HEK293 (cell line): Measurements from ENCODE around the gene CADPS2.

Experiments used
- CTCF ChIA-PET: fragments of 350-600 bp; formaldehyde crosslinking; extraction: SDS; loops from one replicate; lab custom pipeline; 2021; ENCODE audit warnings: antibody characterized with exemption; lab: Yijun Ruan, JAX
- POLR2A ChIA-PET: fragments of 300-600 bp; formaldehyde crosslinking; extraction: SDS; loops from one replicate; lab custom pipeline; 2020; ENCODE audit warnings: antibody characterized with exemption, inconsistent platforms; lab: Yijun Ruan, JAX
- H3K27ac ChIP-seq: fragments of 200-500 bp; sonication (Bioruptor generic); 2 replicates; pipeline ENCODE4 v1.5.1; 2014; ENCODE audit warnings: low read depth, low read length, control low read depth, inconsistent platforms; ENCODE audit errors: extremely low read depth
- H3K36me3 ChIP-seq, 2 experiments: fragments of 200-500 bp in 1 of 2; sonication (Bioruptor generic) in 1 of 2; 1 replicate in 1 of 2; 2 replicates in 1 of 2; pipeline ENCODE4 v1.5.1; 2014 to 2017; ENCODE audit warnings: inconsistent platforms in 2 of 2, low read length in 2 of 2; ENCODE audit not compliant: control insufficient read depth in 2 of 2, insufficient read depth in 1 of 2
- H3K4me1 ChIP-seq: fragments of 200-500 bp; sonication (Bioruptor generic); 2 replicates; pipeline ENCODE4 v1.5.1; 2014; ENCODE audit warnings: mild to moderate bottlenecking, low read length, inconsistent platforms; ENCODE audit not compliant: control insufficient read depth, insufficient read depth
- H3K4me3 ChIP-seq: 2 replicates; pipeline ENCODE4 v1.5.1; 2011; ENCODE audit warnings: low read depth, mild to moderate bottlenecking, control low read depth, low read length, moderate library complexity
- H3K9me3 ChIP-seq: fragments of 200-500 bp; sonication (Bioruptor generic); 2 replicates; pipeline ENCODE4 v1.5.1; 2014; ENCODE audit warnings: low read depth, low read length, inconsistent platforms; ENCODE audit not compliant: control insufficient read depth, insufficient read depth
- IKZF3 ChIP-seq: fragments of 450-650 bp; IDR thresholded peaks from 2 replicates; pipeline ENCODE4 v1.5.0; 2018; ENCODE audit warnings: missing biosample characterization, mild to moderate bottlenecking, missing genetic modification characterization, moderate library complexity
- KLF10 ChIP-seq: fragments of 450-650 bp; IDR thresholded peaks from 2 replicates; pipeline ENCODE4 v1.5.1; 2018; ENCODE audit warnings: missing biosample characterization, mild to moderate bottlenecking, missing genetic modification characterization
- MEIS1 ChIP-seq: sonication (generic); formaldehyde crosslinking; IDR thresholded peaks from 2 replicates; pipeline ENCODE4 v1.8.1; 2022; ENCODE audit warnings: missing genetic modification reagents, mild to moderate bottlenecking, borderline replicate concordance
- SCRT2 ChIP-seq: fragments of 450-650 bp; formaldehyde crosslinking; IDR thresholded peaks from 2 replicates; pipeline ENCODE4 v1.5.1; 2016; ENCODE audit warnings: missing biosample characterization, missing genetic modification characterization
- SETDB1 ChIP-seq: IDR thresholded peaks from one replicate; pipeline ENCODE4 v1.6.1; 2017; ENCODE audit warnings: mild to moderate bottlenecking, low read length, moderate library complexity, mixed read lengths; ENCODE audit not compliant: insufficient read length
- YY1 ChIP-seq: fragments of 450-650 bp; formaldehyde crosslinking; IDR thresholded peaks from 2 replicates; pipeline ENCODE4 v1.5.1; 2018; ENCODE audit warnings: missing biosample characterization, missing genetic modification characterization
- ZNF157 ChIP-seq: fragments of 450-650 bp; formaldehyde crosslinking; IDR thresholded peaks from 2 replicates; pipeline ENCODE4 v1.5.1; 2016; ENCODE audit warnings: missing biosample characterization, missing genetic modification characterization
- ZNF521 ChIP-seq: fragments of 450-650 bp; formaldehyde crosslinking; IDR thresholded peaks from 2 replicates; pipeline ENCODE4 v1.5.1; 2017; ENCODE audit warnings: missing biosample characterization, mild to moderate bottlenecking, missing genetic modification characterization
- ZNF623 ChIP-seq: fragments of 450-650 bp; formaldehyde crosslinking; IDR thresholded peaks from 2 replicates; pipeline ENCODE4 v1.5.1; 2016; ENCODE audit warnings: missing biosample characterization, missing genetic modification characterization
- ZNF629 ChIP-seq: fragments of 450-650 bp; formaldehyde crosslinking; IDR thresholded peaks from 2 replicates; pipeline ENCODE4 v1.5.1; 2017; ENCODE audit warnings: missing biosample characterization, missing genetic modification characterization
- ZNF670 ChIP-seq: fragments of 450-650 bp; formaldehyde crosslinking; IDR thresholded peaks from 2 replicates; pipeline ENCODE4 v1.5.1; 2016; ENCODE audit warnings: missing biosample characterization, missing genetic modification characterization, low read depth
- TF ChIP-seq, protein P1 (sequence below): fragments of 450-650 bp; formaldehyde crosslinking; IDR thresholded peaks from 2 replicates; pipeline ENCODE4 v1.5.1; 2016; ENCODE audit warnings: missing biosample characterization, missing genetic modification characterization
- TF ChIP-seq, protein P2 (sequence below): fragments of 450-650 bp; formaldehyde crosslinking; IDR thresholded peaks from 2 replicates; pipeline ENCODE4 v1.5.1; 2016; ENCODE audit warnings: missing biosample characterization, missing genetic modification characterization, borderline replicate concordance
- TF ChIP-seq, protein P3 (sequence below): fragments of 450-650 bp; formaldehyde crosslinking; IDR thresholded peaks from 2 replicates; pipeline ENCODE4 v1.5.1; 2016; ENCODE audit warnings: missing biosample characterization, missing genetic modification characterization
- TF ChIP-seq, protein P4 (sequence below): fragments of 450-650 bp; formaldehyde crosslinking; IDR thresholded peaks from 2 replicates; pipeline ENCODE4 v1.5.1; 2016; ENCODE audit warnings: missing biosample characterization, missing genetic modification characterization

CADPS2 gene

DNA sequence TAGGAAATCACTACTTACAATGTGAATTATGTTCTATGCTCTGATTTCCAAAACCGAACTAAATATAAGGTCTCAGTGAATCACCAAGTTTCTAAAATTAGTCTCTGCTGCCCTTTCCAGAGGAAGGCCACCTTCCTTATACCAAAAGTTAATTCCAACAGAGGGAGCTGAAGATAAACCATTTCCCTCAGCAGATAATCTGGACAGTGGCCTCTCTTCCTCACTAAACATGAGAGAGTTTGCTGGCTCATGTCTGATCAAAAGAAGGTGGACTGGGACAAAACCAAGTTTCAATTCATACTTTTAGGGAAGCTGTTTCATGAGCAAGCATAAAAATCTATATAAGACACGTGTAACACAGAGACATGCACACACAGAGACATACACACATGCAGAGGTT is 588.1 kb downstream of the CADPS2 start (continued):
- no peak for TF ChIP-seq KLF10
- no peak for TF ChIP-seq ZNF623 (tag by site-specific recombination)
- TF ChIP-seq, protein P1, sequence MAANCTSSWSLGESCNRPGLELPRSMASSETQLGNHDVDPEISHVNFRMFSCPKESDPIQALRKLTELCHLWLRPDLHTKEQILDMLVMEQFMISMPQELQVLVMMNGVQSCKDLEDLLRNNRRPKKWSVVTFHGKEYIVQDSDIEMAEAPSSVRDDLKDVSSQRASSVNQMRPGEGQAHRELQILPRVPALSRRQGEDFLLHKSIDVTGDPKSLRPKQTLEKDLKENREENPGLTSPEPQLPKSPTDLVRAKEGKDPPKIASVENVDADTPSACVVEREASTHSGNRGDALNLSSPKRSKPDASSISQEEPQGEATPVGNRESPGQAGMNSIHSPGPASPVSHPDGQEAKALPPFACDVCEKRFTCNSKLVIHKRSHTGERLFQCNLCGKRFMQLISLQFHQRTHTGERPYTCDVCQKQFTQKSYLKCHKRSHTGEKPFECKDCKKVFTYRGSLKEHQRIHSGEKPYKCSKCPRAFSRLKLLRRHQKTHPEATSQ (tag by site-specific recombination): no peak
- TF ChIP-seq IKZF3 (tag by site-specific recombination): no peak
- TF ChIP-seq MEIS1: no peak
- no peak for TF ChIP-seq SCRT2 (tag by site-specific recombination)
- TF ChIP-seq ZNF521 (tag by site-specific recombination): no peak

DNA sequence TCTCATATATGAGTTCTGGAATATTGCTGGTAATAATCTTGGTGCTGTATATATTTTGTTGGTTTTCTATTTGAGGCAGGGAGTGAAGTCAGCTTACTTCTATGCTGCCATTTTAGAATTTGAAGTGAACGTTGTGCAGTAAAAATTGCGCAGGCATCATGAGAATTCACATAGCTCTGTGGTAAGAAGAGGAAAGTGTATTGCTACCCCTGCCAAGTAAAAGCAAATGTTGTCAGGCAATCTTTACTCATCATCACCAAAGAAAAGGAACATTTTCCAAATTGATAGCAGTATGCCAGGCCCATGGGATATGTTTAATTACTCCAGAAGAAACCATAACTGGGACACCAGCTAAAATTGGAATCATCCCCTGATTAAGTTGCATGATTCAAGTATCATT is 595.1 kb downstream of the CADPS2 start:
- H3K4me1 ChIP-seq: no peaks in the 10 kb centered on the region
- H3K4me3 ChIP-seq: no peak overlapping the region
- H3K27ac ChIP-seq: no peak overlapping the region
- CTCF ChIA-PET: interaction anchor here (0.7 to 1.0 kb wide), 3 partner anchors 221 to 271 kb away, joined by 3 read pairs; no protein-coding TSS in a partner anchor
- no peaks in the 10 kb centered on the region for H3K36me3 ChIP-seq
- no peaks in the 10 kb centered on the region for H3K9me3 ChIP-seq
- peak; percentile 98 for TF ChIP-seq ZNF157 (tag by site-specific recombination)
- no peak for TF ChIP-seq ZNF670 (tag by site-specific recombination)
- TF ChIP-seq, protein P2, sequence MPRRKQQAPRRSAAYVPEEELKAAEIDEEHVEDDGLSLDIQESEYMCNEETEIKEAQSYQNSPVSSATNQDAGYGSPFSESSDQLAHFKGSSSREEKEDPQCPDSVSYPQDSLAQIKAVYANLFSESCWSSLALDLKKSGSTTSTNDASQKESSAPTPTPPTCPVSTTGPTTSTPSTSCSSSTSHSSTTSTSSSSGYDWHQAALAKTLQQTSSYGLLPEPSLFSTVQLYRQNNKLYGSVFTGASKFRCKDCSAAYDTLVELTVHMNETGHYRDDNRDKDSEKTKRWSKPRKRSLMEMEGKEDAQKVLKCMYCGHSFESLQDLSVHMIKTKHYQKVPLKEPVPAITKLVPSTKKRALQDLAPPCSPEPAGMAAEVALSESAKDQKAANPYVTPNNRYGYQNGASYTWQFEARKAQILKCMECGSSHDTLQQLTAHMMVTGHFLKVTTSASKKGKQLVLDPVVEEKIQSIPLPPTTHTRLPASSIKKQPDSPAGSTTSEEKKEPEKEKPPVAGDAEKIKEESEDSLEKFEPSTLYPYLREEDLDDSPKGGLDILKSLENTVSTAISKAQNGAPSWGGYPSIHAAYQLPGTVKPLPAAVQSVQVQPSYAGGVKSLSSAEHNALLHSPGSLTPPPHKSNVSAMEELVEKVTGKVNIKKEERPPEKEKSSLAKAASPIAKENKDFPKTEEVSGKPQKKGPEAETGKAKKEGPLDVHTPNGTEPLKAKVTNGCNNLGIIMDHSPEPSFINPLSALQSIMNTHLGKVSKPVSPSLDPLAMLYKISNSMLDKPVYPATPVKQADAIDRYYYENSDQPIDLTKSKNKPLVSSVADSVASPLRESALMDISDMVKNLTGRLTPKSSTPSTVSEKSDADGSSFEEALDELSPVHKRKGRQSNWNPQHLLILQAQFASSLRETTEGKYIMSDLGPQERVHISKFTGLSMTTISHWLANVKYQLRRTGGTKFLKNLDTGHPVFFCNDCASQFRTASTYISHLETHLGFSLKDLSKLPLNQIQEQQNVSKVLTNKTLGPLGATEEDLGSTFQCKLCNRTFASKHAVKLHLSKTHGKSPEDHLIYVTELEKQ (tag by site-specific recombination): no peak
- TF ChIP-seq SETDB1: peak; percentile 41
- TF ChIP-seq, protein P3, sequence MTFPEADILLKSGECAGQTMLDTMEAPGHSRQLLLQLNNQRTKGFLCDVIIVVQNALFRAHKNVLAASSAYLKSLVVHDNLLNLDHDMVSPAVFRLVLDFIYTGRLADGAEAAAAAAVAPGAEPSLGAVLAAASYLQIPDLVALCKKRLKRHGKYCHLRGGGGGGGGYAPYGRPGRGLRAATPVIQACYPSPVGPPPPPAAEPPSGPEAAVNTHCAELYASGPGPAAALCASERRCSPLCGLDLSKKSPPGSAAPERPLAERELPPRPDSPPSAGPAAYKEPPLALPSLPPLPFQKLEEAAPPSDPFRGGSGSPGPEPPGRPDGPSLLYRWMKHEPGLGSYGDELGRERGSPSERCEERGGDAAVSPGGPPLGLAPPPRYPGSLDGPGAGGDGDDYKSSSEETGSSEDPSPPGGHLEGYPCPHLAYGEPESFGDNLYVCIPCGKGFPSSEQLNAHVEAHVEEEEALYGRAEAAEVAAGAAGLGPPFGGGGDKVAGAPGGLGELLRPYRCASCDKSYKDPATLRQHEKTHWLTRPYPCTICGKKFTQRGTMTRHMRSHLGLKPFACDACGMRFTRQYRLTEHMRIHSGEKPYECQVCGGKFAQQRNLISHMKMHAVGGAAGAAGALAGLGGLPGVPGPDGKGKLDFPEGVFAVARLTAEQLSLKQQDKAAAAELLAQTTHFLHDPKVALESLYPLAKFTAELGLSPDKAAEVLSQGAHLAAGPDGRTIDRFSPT (tag by site-specific recombination): no peak
- TF ChIP-seq YY1 (tag by site-specific recombination): no peak
- POLR2A ChIA-PET: no interaction called here

DNA sequence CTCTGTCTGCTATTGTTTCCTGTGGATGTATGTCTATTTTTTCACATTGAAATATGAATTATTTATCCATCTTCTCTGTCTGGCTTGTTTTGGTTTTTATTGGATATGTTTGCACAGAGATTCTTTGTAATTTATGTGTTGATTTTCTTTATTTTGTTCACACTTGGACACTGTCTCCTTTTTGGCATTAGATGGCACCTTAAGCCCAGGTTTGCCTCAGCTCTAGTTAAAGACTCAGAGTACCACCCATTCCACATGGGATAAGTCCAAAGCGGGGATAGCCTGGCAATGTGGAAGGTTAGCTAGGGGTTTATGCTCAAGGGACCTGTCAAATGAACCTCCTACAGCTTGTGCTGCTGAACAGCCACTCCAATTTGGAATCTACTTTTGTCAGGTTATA is 595.8 kb downstream of the CADPS2 start:
- Histone ChIP-seq H3K9me3 (no peaks in the 10 kb centered on the region), H3K36me3 (no peaks in the 10 kb centered on the region), H3K27ac (no peak overlapping the region), H3K4me1 (no peaks in the 10 kb centered on the region), H3K4me3 (no peak overlapping the region)
- ChIA-PET CTCF (interaction anchor here (0.5 to 1.0 kb wide), 3 partner anchors 221 to 271 kb away, joined by 3 read pairs; no protein-coding TSS in a partner anchor), POLR2A (no interaction called here)
- TF ChIP-seq, protein P4, sequence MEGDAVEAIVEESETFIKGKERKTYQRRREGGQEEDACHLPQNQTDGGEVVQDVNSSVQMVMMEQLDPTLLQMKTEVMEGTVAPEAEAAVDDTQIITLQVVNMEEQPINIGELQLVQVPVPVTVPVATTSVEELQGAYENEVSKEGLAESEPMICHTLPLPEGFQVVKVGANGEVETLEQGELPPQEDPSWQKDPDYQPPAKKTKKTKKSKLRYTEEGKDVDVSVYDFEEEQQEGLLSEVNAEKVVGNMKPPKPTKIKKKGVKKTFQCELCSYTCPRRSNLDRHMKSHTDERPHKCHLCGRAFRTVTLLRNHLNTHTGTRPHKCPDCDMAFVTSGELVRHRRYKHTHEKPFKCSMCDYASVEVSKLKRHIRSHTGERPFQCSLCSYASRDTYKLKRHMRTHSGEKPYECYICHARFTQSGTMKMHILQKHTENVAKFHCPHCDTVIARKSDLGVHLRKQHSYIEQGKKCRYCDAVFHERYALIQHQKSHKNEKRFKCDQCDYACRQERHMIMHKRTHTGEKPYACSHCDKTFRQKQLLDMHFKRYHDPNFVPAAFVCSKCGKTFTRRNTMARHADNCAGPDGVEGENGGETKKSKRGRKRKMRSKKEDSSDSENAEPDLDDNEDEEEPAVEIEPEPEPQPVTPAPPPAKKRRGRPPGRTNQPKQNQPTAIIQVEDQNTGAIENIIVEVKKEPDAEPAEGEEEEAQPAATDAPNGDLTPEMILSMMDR (tag by site-specific recombination): 0 out of 2 replicates have a peak, but pooled peaks have one; percentile 14
- no peak for TF ChIP-seq ZNF629 (tag by site-specific recombination)
